DMS 273 (cell line): ENCODE data around the gene RAD23A.

Experiments
- DNase-seq: peaks from one replicate; lab custom pipeline; 2025; ENCODE audit not compliant: unreplicated experiment; lab: John Stamatoyannopoulos, UW

Gene RAD23A

GRCh38 chr19:13001502-13002165 lies 56.0 kb downstream of the RAD23A start:
- DNase-seq = no peak

DNA sequence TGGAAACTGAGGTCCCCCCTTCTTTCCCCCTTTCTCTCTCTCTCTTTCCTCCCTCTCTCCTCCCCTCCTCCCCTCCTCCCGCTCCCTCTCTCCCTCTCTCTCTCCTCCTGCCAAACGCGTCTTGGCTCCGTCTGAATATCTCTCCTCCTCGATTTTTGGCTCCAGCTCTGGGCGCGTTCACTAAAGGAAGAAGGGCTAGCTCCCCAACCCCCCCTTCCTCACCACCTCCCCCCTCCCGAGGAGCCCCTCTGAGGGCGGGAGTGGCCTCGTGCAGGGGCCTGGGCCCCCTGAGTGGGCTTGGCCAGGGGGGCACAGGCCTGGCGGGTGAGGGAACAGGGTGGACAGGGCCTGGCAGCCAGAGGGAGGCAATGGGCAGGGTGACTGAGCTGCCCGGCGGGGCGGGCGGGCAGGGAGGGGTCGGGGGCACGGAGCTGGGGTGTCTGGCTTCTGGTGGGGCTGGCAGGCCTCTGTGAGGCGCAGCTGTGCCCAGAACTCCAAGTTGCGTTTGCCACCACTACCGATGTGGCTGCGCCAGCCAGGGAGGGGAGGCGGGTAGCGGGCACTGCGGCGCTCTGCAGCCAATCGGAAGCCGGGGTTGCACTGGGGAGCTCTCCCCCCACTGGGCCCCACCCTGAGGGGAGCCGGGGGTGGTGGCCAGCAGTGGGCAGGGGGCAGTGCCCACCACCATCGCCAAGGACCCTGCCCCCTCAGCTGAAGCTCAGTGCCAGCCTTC lies 56.7 kb downstream of the RAD23A start:
- peak; percentile 41 for DNase-seq

DNA sequence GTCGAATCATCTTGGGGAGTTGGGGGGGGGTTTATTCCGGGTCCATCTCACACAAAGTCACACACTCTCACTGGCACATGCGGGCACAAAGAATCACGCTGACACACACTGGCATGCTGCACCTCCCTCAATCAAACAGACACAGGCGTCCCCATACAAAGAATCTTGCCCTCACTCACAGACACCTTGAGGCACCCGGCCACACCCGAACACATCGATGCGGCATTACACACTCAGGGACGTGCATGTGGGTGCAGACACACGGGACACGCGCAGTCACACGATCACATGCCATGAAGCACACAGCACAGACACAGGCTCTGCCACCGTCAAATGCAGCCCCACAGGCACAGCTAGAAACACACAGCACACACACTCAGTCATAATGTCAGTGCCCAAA lies 57.4 kb downstream of the RAD23A start:
- DNase-seq = no peak
